ENCODE measurements around the gene TEC.

Gene TEC

DNA sequence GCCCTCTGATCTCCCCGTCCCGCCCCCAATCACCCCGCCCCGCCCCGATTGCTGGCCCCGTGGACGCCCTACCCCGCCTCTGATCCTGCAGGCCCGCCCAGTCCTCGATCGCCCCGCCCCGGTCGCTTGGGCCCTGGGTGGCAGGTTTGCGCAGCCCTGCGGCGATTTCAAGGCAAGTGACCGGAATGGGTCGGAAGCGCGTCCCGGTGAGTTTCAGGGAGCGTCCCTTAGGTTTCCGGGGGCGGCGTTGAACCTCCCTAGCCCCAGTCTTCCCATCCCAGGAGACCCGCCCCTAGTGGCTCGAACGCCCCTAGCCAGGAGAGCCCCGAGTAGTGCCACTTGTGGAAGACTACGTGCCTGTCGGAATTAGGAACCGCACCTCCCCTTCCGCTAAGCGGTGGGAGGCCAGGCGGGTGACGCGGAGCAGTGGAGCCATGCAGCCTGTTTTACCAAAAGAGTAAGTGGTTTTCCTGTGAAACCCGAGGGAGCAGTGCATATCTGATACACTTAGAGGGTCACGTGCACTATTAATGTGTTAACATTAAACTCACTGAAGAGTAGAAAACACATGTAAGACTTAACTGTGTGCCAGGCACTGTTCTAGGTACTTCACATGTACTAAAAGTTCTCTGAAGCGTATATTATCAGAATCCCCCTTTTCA lies 354 bp upstream of the TEC start:
- DNase-seq: peak in 53 of 58 donors; percentile 3 to 69 (median 31)

GRCh38 chr4:48267574-48267973 lies 2.1 kb downstream of the TEC start:
- no peak for DNase-seq

GRCh38 chr4:48266781-48267180 lies 2.9 kb downstream of the TEC start:
- no peak for DNase-seq

- no peak for DNase-seq
These were observed 6.7 kb downstream of the TEC start for GRCh38 chr4:48262926-48263325.

DNA sequence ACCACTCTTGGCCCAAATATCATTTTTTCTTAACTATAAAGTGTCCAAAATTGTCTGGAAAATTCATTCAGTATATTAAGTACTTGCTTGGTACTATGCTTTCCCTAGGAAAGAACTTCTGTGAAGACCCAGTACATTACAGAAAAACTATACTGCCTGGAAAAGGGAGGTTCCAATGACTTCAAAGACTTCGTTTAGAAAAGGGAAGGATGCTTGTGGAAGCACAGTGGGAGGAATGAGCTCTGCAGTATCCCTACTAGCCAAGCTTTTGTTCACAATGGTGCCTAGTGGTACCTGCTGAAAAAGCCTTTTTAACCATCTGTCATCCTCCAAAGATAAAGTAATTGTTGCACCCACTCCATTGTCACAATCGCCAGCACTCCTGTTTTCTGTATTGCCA lies 7.2 kb downstream of the TEC start:
- DNase-seq: no peak

DNA sequence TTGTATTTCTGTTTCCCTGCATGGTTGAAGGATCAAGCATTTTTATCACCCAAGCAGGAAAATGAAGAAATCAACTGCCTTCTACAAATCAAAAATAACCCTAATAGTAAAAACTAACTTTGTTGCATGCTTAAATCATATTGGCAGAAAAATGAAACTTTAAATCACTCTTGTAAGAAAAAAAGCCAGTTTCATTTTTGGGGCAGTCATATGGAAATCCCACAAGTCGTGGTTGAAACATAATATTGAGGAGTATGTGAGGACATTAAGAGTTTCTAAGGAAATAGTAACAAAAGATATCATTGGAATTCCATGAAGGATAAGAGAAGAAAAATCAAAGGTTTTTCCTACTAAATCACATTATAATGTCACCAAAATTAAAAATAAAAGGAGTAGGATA lies 8.4 kb downstream of the TEC start:
- no peak for DNase-seq

- DNase-seq: no peak
These were observed 9.9 kb downstream of the TEC start for GRCh38 chr4:48259748-48260147.

DNA sequence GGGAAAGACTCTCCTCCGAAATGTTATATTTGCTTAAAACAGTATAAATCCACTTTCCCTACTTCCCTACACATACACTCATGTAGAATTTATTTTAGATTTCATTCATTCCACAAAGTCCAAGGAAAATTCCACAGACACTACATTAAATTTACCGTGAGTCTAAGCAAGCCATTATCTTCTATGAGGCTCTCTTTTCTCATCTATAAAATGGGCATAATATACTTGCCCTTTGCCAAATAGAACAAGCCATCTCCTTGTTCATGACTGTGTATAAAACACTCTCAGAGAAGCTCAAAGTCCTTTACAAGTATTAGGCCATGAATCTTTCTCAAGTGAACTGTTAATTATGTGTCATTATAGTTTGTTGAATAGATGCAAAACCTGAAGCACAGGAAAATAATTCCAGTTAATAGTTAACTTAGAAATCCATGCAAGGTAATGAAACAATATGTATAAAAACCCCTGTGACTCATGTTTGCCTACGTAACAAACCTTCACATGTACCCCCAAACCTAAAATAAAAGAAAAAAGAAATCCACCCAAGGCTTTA lies 10.7 kb downstream of the TEC start:
- no peak for DNase-seq

DNA sequence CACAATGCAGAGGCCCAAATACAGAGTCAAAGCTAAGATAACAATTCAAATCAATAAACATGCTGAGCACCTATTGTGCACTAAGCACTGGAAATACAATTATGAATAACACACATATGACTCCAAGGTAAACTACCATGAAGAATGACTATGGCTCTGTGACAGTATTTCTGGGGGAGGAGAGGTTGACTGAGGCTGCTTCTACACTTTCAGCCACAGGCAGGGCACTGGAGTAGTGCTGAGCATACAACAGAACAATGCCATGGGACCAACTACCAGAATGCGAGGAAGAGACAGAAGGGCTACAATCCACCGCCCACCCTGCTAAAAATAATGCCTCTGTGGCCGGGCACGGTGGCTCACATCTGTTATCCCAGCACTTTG lies 13.7 kb downstream of the TEC start:
- DNase-seq: no peak

DNA sequence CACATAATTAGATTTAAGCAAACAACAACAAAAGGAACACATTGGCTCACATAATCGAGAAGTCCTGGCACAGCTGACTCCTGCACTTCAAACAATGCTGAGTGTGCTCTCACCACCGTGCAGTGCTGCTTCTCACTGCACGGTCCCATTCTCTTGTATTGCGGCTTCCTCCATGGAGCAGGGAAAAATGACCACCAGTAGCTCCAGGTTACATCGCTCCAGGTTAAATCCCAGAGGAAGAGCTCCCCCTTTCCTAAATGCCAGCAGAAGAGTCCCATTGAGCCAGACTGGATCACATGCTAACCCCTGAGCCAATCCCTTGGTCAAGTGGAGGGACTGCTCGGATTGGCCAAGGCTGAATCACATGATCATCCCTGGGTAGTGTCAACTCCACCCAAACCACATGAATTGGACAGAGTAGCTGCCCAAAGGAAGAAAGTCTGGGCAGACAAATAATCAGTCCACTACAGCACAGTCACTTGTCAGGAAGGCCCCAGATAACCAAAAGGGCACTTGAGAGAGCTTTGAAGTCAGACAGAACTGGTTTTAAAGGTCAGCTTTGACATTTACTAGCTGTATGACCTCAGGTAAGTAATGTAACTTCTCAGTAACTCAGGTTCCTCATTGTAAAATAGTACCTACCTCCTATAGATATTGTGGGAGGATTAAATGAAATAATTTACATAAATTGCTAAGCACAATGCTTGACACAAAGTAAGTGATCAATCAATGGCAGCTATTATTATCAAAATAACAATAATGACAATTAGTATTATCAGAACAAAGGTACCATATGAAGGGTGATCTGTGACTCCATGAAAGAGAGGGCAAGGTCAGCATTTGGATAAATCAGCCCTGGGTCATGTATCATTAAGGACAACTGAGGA lies 14.3 kb downstream of the TEC start:
- no peak for DNase-seq

GRCh38 chr4:48254381-48255071 lies 15.1 kb downstream of the TEC start:
- peak in 1 of 58 donors; percentile 10 for DNase-seq

GRCh38 chr4:48252313-48252712 lies 17.3 kb downstream of the TEC start:
- DNase-seq: no peak

- DNase-seq: no peak
These were observed 18.7 kb downstream of the TEC start for GRCh38 chr4:48250980-48251379.

GRCh38 chr4:48250343-48250742 lies 19.3 kb downstream of the TEC start:
- no peak for DNase-seq

- no peak for DNase-seq
These were observed 20.3 kb downstream of the TEC start for GRCh38 chr4:48249378-48249777.

DNA sequence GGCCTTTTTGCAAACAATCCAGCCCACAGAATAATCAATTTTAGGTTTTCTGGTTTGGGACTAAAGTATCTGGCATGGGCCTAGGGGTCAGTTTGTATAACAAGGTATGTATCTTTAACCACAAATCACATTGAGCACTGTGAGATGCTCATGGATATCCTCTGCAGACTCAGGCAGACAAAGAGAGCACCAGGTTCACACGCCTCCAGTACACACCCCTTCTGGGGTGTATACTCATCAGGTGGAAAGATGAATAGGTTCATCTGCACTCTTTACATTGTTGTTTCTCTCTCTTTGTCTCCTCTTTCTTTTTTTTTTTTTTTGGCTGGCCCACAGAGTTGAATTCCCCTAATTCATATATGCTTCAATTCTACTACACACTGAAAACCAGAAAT lies 21.1 kb downstream of the TEC start:
- no peak for DNase-seq

DNA sequence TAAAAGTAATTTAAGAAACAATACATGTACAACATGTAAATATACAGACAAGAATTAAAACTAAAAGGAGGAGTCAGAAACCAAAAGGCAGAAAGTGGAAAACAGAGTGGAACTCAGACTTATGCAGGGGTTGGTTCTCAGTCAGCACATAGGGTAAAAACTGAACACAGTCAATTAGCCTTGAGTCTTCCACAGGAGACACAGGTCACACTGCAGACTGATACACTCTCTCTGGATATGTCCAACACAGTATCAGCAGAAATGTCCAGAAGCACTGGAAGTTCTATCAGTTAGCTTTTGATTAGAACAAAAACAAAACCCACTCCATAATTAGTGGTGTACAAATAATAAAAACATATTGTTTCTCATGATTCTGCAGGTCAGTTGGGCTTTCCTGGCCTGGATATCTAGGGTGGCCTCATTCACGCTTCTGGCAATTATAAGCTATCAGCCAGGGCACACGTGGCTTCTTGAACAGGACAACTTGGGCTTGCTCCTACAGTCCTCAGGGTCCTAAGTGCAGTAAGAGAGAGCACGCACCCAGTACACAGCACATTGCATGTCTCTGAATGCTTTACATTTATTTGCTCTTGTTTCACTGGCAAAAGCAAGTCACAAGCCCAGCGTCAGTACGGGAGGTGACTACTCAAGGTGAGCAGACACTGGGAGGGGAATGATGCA lies 21.6 kb downstream of the TEC start:
- DNase-seq: no peak

DNA sequence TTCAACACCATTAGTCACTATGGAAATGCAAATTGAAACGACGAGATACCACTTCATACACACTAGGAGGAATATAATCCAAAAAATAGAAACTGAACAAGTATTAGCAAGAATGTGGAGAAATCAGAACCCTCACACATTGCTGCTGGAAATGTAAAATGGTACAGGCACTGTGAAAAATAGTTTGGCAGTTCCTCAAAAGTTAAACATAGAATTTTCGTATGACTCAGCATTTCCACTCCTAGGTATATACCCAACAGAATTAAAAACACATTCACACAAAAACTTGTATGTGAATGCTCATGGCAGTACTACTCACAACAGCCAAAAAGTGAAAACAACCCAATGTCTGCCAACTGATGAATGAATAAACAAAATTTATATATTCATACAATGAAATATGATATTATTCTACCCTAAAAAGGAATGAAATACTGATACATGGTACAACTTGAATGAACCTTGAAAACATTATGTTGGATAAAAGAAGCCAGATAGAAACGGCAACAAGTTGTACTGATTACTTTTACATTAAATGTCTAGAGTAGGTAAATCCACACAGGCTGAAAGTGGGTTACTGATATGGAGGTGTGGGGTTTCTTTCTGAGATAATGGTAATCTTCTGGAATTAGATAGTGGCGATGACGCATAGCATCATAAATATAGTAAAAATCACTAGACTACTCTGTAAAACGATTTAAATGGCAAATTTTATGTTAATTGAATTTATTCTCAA lies 22.3 kb downstream of the TEC start:
- no peak for DNase-seq

DNA sequence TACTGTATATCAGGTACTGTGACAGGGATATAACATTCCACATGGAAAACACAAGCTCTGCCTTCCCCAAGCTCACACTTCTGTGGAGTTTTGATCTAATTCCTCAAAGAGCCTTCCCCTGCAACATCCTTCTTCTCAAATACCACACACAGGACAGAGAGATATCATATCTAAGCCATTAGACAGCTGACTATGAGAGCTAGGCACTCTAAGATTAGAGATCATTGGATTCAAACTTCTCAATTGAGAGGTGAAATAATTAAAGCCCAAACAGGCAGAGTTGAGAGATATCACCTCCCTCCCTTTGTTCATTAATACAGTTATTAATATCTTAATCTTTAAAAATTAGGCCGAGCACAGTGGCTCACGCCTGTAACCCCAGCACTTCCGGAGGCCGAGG lies 25.0 kb downstream of the TEC start:
- no peak for DNase-seq

- no peak for DNase-seq
These were observed 25.8 kb downstream of the TEC start for GRCh38 chr4:48243887-48244286.

DNA sequence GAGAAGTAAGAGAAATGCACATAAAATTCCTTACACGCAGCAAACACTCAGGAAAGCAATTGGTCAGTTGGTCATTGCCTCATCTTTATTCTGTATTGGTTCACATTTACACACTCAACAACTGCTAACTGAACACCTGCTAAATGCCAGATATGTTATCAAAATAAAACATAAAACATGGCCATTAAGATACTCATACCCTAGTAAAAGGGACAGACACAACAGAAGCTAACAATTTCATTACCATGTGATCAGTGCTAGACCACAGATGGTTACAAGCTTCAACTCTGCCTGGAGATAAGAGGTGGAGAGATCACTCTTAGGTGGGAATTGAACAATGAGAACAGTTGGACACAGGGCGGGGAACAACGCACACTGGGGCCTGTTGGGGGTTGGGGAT lies 26.2 kb downstream of the TEC start:
- DNase-seq: no peak

Measured in anterior cingulate cortex (tissue), 58 donors.